ENCODE results near the gene ADCY1.

Gene ADCY1

GRCh38 chr7:45594745-45595535, 20.8 kb downstream of the ADCY1 start:
- DNase-seq: no peak

GRCh38 chr7:45595809-45596664, 21.9 kb downstream of the ADCY1 start:
- no peak for DNase-seq

- DNase-seq: no peak
Observed at GRCh38 chr7:45596665-45597095, 22.5 kb downstream of the ADCY1 start.

GRCh38 chr7:45597286-45597984, 23.3 kb downstream of the ADCY1 start:
- no peak for DNase-seq

- DNase-seq: no peak
Observed at GRCh38 chr7:45598886-45599520, 24.8 kb downstream of the ADCY1 start.

GRCh38 chr7:45599851-45600706, 25.9 kb downstream of the ADCY1 start:
- no peak for DNase-seq

GRCh38 chr7:45601094-45601493, 26.9 kb downstream of the ADCY1 start:
- no peak for DNase-seq

GRCh38 chr7:45601816-45602540, 27.8 kb downstream of the ADCY1 start:
- DNase-seq: no peak

GRCh38 chr7:45606050-45606449, 31.9 kb downstream of the ADCY1 start:
- no peak for DNase-seq

- no peak for DNase-seq
Observed at GRCh38 chr7:45606931-45607330, 32.8 kb downstream of the ADCY1 start.

GRCh38 chr7:45609180-45609579, 35.0 kb downstream of the ADCY1 start:
- DNase-seq: no peak

- no peak for DNase-seq
Observed at GRCh38 chr7:45610019-45610418, 35.9 kb downstream of the ADCY1 start.

GRCh38 chr7:45610660-45611299, 36.6 kb downstream of the ADCY1 start:
- DNase-seq: no peak

GRCh38 chr7:45617166-45617565, 43.0 kb downstream of the ADCY1 start:
- no peak for DNase-seq

- no peak for DNase-seq
Observed at GRCh38 chr7:45622058-45622457, 47.9 kb downstream of the ADCY1 start.

- no peak for DNase-seq
Observed at GRCh38 chr7:45623157-45623556, 49.0 kb downstream of the ADCY1 start.

GRCh38 chr7:45623740-45624391, 49.7 kb downstream of the ADCY1 start:
- no peak for DNase-seq

- no peak for DNase-seq
Observed at GRCh38 chr7:45624392-45624760, 50.2 kb downstream of the ADCY1 start.

GRCh38 chr7:45625067-45625466, 50.9 kb downstream of the ADCY1 start:
- DNase-seq: no peak
